AG04450 (cell line): ENCODE data around the gene CLIP1. TPM values are rescaled to one million over a fixed set of nuclear protein-coding genes. Genes with fewer than 3 reads are reported as not detected.
"Not testable (repeated sequence)": the region's sequence is repeated elsewhere in the genome, so short reads cannot be mapped to it uniquely, and the experiment has no call there.

Experiments used
- CTCF ChIA-PET: fragments of 300-600, 350-600 bp; formaldehyde crosslinking; extraction: SDS; loops from one replicate; lab custom pipeline; 2022; ENCODE audit warnings: antibody characterized with exemption, inconsistent platforms; lab: Charles Lee
- POLR2A ChIA-PET: fragments of 350-600 bp; formaldehyde crosslinking; extraction: SDS; loops from one replicate; lab custom pipeline; 2021; ENCODE audit warnings: antibody characterized with exemption, inconsistent platforms; lab: Yijun Ruan, JAX
- DNase-seq: peaks from one replicate; pipeline ENCODE4 v3.0.0-alpha.2; 2011; ENCODE audit warnings: low read depth, low spot score
- H3K27ac ChIP-seq: one replicate; pipeline ENCODE4 v1.5.1; 2012; ENCODE audit warnings: low read depth, low read length, control low read depth
- H3K27me3 ChIP-seq: one replicate; pipeline ENCODE4 v1.6.0; 2012; ENCODE audit warnings: low read length; ENCODE audit not compliant: control insufficient read depth, insufficient read depth
- H3K4me3 ChIP-seq: 2 replicates; pipeline ENCODE4 v1.5.1; 2011; ENCODE audit warnings: mild to moderate bottlenecking, low read depth, low read length, control low read depth
- H3K9me3 ChIP-seq: 2 replicates; pipeline ENCODE4 v1.5.1; 2012; ENCODE audit warnings: low read length; ENCODE audit not compliant: control insufficient read depth, insufficient read depth
- CTCF ChIP-seq: IDR thresholded peaks from 2 replicates; pipeline ENCODE4 v1.5.1; 2011; ENCODE audit warnings: low read depth, low read length, control low read depth, inconsistent platforms
- polyA plus RNA-seq: library from polyadenylated mRNA; depleted of rRNA; stranded (reverse); fragments of >200 nt; gene quantifications from 2 replicates; pipeline ENCODE4 v1.2.3, GENCODE V29; 2011

The CLIP1 gene
- polyA plus RNA-seq, 1 experiment, result 63.6 TPM

GRCh38 chr12:122399592-122400373 lies 22.7 kb downstream of the CLIP1 start:
- CTCF ChIA-PET, result interaction anchor here (0.6 to 3.9 kb wide), 18 partner anchors 8 to 337 kb away, joined by 3 to 130 read pairs (median 6); partner anchors contain the start of genes CLIP1 and ZCCHC8
- peak; percentile 80 for TF ChIP-seq CTCF
- H3K4me3 ChIP-seq, result peak overlapping the region; percentile 24; the same call in 1 of the 2 replicates
- H3K27ac ChIP-seq, result peak overlapping the region; percentile 99
- peak; percentile 75 for DNase-seq
- H3K9me3 ChIP-seq, result no peaks in the 10 kb centered on the region
- POLR2A ChIA-PET, result interaction anchor here (0.7 to 2.4 kb wide), 18 partner anchors 11 to 333 kb away, joined by 3 to 23 read pairs (median 6); partner anchors contain the start of genes CLIP1, KNTC1, RSRC2 and ZCCHC8
- no peaks in the 10 kb centered on the region for H3K27me3 ChIP-seq

- CTCF ChIA-PET, result interaction anchor here (0.8 to 3.9 kb wide), 16 partner anchors 8 to 211 kb away, joined by 3 to 130 read pairs (median 6); partner anchors contain the start of genes CLIP1 and ZCCHC8
- Histone ChIP-seq H3K4me3 (peak overlapping the region; percentile 12; the same call in 1 of the 2 replicates), H3K27me3 (no peaks in the 10 kb centered on the region), H3K27ac (peak overlapping the region; percentile 99), H3K9me3 (no peaks in the 10 kb centered on the region)
- no peak for TF ChIP-seq CTCF
- POLR2A ChIA-PET, result interaction anchor here (1.2 to 2.4 kb wide), 8 partner anchors 23 to 128 kb away, joined by 4 to 23 read pairs (median 13); partner anchors contain the start of genes CLIP1, KNTC1, RSRC2 and ZCCHC8
- no peak for DNase-seq
Observed at GRCh38 chr12:122399254-122399591, 23.2 kb downstream of the CLIP1 start.

- H3K27me3 ChIP-seq, H3K4me3 ChIP-seq, H3K9me3 ChIP-seq, H3K27ac ChIP-seq, DNase-seq: not testable (repeated sequence)
- CTCF ChIA-PET, result interaction anchor here (0.7 to 3.9 kb wide), 5 partner anchors 65 to 102 kb away, joined by 3 to 130 read pairs (median 10); partner anchors contain the start of gene ZCCHC8
- POLR2A ChIA-PET, result interaction anchor here (0.6 kb wide), 1 partner anchor 54 kb away, joined by 4 read pairs; no protein-coding TSS in a partner anchor
Observed at GRCh38 chr12:122397981-122398380, 24.5 kb downstream of the CLIP1 start.

- CTCF ChIA-PET, result interaction anchor here (1.8 to 2.6 kb wide), 2 partner anchors 39 to 76 kb away, joined by 7 to 9 read pairs; no protein-coding TSS in a partner anchor
- Histone ChIP-seq H3K4me3 (no peak overlapping the region), H3K9me3 (no peaks in the 10 kb centered on the region), H3K27ac (peak overlapping the region; percentile 69), H3K27me3 (no peaks in the 10 kb centered on the region)
- POLR2A ChIA-PET, result interaction anchor here (1.0 to 1.3 kb wide), 2 partner anchors 27 to 132 kb away, joined by 3 read pairs; partner anchors contain the start of genes KNTC1 and RSRC2
- peak; percentile 54 for DNase-seq
- TF ChIP-seq CTCF, result no peak
Observed at GRCh38 chr12:122395319-122395718, 27.1 kb downstream of the CLIP1 start.

- CTCF ChIA-PET, result interaction anchor here (1.8 to 2.6 kb wide), 2 partner anchors 39 to 77 kb away, joined by 7 to 9 read pairs; no protein-coding TSS in a partner anchor
- no peak for TF ChIP-seq CTCF
Observed at GRCh38 chr12:122394626-122395194, 27.8 kb downstream of the CLIP1 start.

More at GRCh38 chr12:122394626-122395194, 27.8 kb downstream of the CLIP1 start:
- no peak overlapping the region for H3K27ac ChIP-seq
- no peak overlapping the region for H3K4me3 ChIP-seq
- no peak for DNase-seq
- no peaks in the 10 kb centered on the region for H3K27me3 ChIP-seq
- POLR2A ChIA-PET, result interaction anchor here (0.7 to 1.3 kb wide), 4 partner anchors 27 to 137 kb away, joined by 3 read pairs; partner anchors contain the start of genes KNTC1, RSRC2 and ZCCHC8
- H3K9me3 ChIP-seq, result no peaks in the 10 kb centered on the region
